Keratinocyte (primary cell): Measurements from ENCODE around the gene ASB16. TPM values are rescaled to one million over a fixed set of nuclear protein-coding genes. Genes with fewer than 3 reads are reported as not detected.

Source experiments
- DNase-seq: peaks from one replicate; pipeline ENCODE4 v3.0.0-alpha.2; 2011; ENCODE audit warnings: low read depth, missing footprints, low spot score
- FAIRE-seq: peaks from 2 replicates; lab custom pipeline; 2011; peaks lifted over from hg19 to GRCh38; lab: Jason Lieb, UNC
- H2AFZ ChIP-seq: 2 replicates; pipeline ENCODE4 v1.6.0; 2012; ENCODE audit warnings: low read length, control low read depth, inconsistent platforms; ENCODE audit not compliant: control insufficient read depth
- H3K27ac ChIP-seq: 2 replicates; pipeline ENCODE4 v1.5.1; 2011; ENCODE audit warnings: low read length; ENCODE audit not compliant: control insufficient read depth, insufficient read depth
- H3K27me3 ChIP-seq: 3 replicates; pipeline ENCODE4 v1.6.0; 2011; ENCODE audit warnings: low read length; ENCODE audit not compliant: control insufficient read depth, insufficient read depth; ENCODE audit errors: extremely low read depth
- H3K36me3 ChIP-seq, 2 experiments: 2 replicates in 1 of 2; 3 replicates in 1 of 2; pipeline ENCODE4 v1.5.1; 2011; ENCODE audit warnings: low read length in 2 of 2, mild to moderate bottlenecking in 1 of 2; ENCODE audit not compliant: control insufficient read depth in 2 of 2, insufficient read depth in 2 of 2; ENCODE audit errors: extremely low read depth in 1 of 2
- H3K4me1 ChIP-seq: 3 replicates; pipeline ENCODE4 v1.5.1; 2011; ENCODE audit warnings: low read length; ENCODE audit not compliant: control insufficient read depth, insufficient read depth; ENCODE audit errors: extremely low read depth
- H3K4me2 ChIP-seq: 3 replicates; pipeline ENCODE4 v1.6.0; 2011; ENCODE audit warnings: low read depth, low read length; ENCODE audit not compliant: control insufficient read depth, insufficient read depth; ENCODE audit errors: extremely low read depth
- H3K4me3 ChIP-seq, 3 experiments: fragments of 200-600 bp in 1 of 3; sonication (generic) in 1 of 3; 2 replicates in 2 of 3; 3 replicates in 1 of 3; pipeline ENCODE4 v1.5.1; 2011 to 2016; ENCODE audit warnings: low read length in 3 of 3, mild to moderate bottlenecking in 3 of 3, control low read depth in 2 of 3, inconsistent platforms in 1 of 3, low read depth in 1 of 3, mixed read lengths in 1 of 3, mixed run types in 1 of 3, moderate library complexity in 1 of 3; ENCODE audit not compliant: control insufficient read depth in 2 of 3, insufficient read depth in 2 of 3; ENCODE audit errors: extremely low read depth in 1 of 3
- H3K79me2 ChIP-seq: 2 replicates; pipeline ENCODE4 v1.6.0; 2012; ENCODE audit warnings: low read length; ENCODE audit not compliant: control insufficient read depth, insufficient read depth
- H3K9ac ChIP-seq: 3 replicates; pipeline ENCODE4 v1.6.0; 2011; ENCODE audit warnings: low read length; ENCODE audit not compliant: control insufficient read depth, insufficient read depth; ENCODE audit errors: extremely low read depth
- H3K9me1 ChIP-seq: 3 replicates; pipeline ENCODE4 v1.6.0; 2011; ENCODE audit warnings: low read length; ENCODE audit not compliant: control insufficient read depth, insufficient read depth; ENCODE audit errors: extremely low read depth
- H3K9me3 ChIP-seq: 2 replicates; pipeline ENCODE4 v1.5.1; 2012; ENCODE audit warnings: low read depth, low read length; ENCODE audit not compliant: control insufficient read depth
- H4K20me1 ChIP-seq: 3 replicates; pipeline ENCODE4 v1.6.0; 2011; ENCODE audit warnings: low read length; ENCODE audit not compliant: control insufficient read depth, insufficient read depth; ENCODE audit errors: extremely low read depth
- CTCF ChIP-seq, 3 experiments: IDR thresholded peaks in 1 of 3; conservative IDR thresholded peaks in 1 of 3; optimal IDR thresholded peaks in 1 of 3; 2 replicates in 2 of 3; 3 replicates in 1 of 3; pipeline versions ENCODE3 to v1.5.1; 2011; ENCODE audit warnings: low read length in 3 of 3, mild to moderate bottlenecking in 3 of 3, moderate library complexity in 2 of 3, control low read depth in 1 of 3, inconsistent platforms in 1 of 3; ENCODE audit not compliant: insufficient read depth in 2 of 3; ENCODE audit errors: extremely low read depth in 1 of 3
- EZH2 ChIP-seq: IDR thresholded peaks from one replicate; pipeline ENCODE4 v1.6.1; 2012; ENCODE audit warnings: inconsistent platforms, mild to moderate bottlenecking, low read length, moderate library complexity
- dilution Hi-C: fragments of 300-500 bp; cut with MboI; formaldehyde crosslinking; loops from one replicate; pipeline ENCODE4 v1.7.0; 2020; ENCODE audit warnings: low sequenced_read_pairs; ENCODE audit not compliant: extremely low pct_ligation_motif_present
- polyA plus RNA-seq, 5 experiments: library from polyadenylated mRNA; depleted of rRNA in 3 of 5; stranded (reverse) in 3 of 5; stranded (forward) in 1 of 5; unstranded in 1 of 5; fragments of >200 nt; gene quantifications; 1 replicate in 1 of 5; 2 replicates in 3 of 5; 3 replicates in 1 of 5; pipeline versions ENCODE4 v1.2.1 to v1.2.3, GENCODE V29; 2011 to 2012; ENCODE audit warnings: missing spikeins in 2 of 5, low read depth in 1 of 5, low replicate concordance in 1 of 5

The ASB16 gene
- polyA plus RNA-seq, 1 donor (not counting 4 experiments of a cell fraction or from before 2014, with no cell fraction given) = not detected

DNA sequence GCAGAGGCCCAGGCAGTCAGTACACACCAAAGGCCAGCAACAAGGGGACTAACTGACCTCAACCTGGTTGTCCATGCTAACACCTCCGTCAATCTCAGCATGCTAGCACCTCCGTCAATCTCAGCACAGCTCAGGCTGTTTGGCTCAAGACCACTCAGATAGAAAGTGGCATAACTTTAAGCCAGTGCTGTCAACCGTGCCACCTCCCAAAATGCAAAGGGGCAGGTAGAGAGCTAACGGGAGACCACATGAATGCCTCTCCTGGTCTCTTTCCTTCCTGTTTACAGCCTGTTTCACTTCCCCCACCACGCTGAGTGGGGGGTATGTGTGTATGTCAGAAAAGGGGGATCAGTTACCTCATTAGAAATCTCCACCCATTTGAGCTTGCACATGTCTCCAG lies 45.7 kb downstream of the ASB16 start:
- Histone ChIP-seq H2AFZ (no peak overlapping the region), H3K79me2 (peaks cover 24% of the 10 kb centered on the region), H4K20me1 (no peaks in the 10 kb centered on the region), H3K4me2 (no peak overlapping the region), H3K4me3 (no peak overlapping the region), H3K9me3 (no peaks in the 10 kb centered on the region), H3K9ac (no peak overlapping the region), H3K4me1 (peaks cover 15% of the 10 kb centered on the region), H3K9me1 (no peaks in the 10 kb centered on the region), H3K27ac (no peak overlapping the region), H3K27me3 (no peaks in the 10 kb centered on the region), H3K36me3 (peaks cover 35 to 36% of the 10 kb centered on the region in 2 experiments)
- no peak for DNase-seq
- dilution Hi-C loops = no loop called here
- TF ChIP-seq CTCF (optimal IDR thresholded peaks at IDR 0.05 in 1 of 3, IDR thresholded peaks at IDR 0.05 in 1 of 3, conservative IDR thresholded peaks at IDR 0.05 in 1 of 3; ENCODE audit: extremely low read depth in 1 of 3, insufficient read depth in 2 of 3, low read length in 3 of 3) (no peak), EZH2 (no peak)
- FAIRE-seq = no peak

GRCh38 chr17:44216694-44217093 lies 46.2 kb downstream of the ASB16 start:
- dilution Hi-C loops = no loop called here
- Histone ChIP-seq H3K9me3 (no peaks in the 10 kb centered on the region), H3K27me3 (no peaks in the 10 kb centered on the region), H3K4me3 (no peak overlapping the region), H3K9ac (no peak overlapping the region), H3K36me3 (peaks cover 30 to 31% of the 10 kb centered on the region in 2 experiments), H3K27ac (no peak overlapping the region), H3K4me1 (peaks cover 15% of the 10 kb centered on the region), H3K79me2 (peaks cover 24% of the 10 kb centered on the region), H3K9me1 (no peaks in the 10 kb centered on the region), H2AFZ (no peak overlapping the region), H3K4me2 (no peak overlapping the region), H4K20me1 (no peaks in the 10 kb centered on the region)
- DNase-seq (no peak), FAIRE-seq (no peak)
- TF ChIP-seq CTCF (optimal IDR thresholded peaks at IDR 0.05 in 1 of 3, IDR thresholded peaks at IDR 0.05 in 1 of 3, conservative IDR thresholded peaks at IDR 0.05 in 1 of 3; ENCODE audit: extremely low read depth in 1 of 3, insufficient read depth in 2 of 3, low read length in 3 of 3) = no peak
- no peak for TF ChIP-seq EZH2
